ENCODE measurements around the gene PTPRG.

Gene PTPRG

GRCh38 chr3:62188681-62189375 is 627.5 kb downstream of the PTPRG start:
- DNase-seq (ENCODE audit: low spot score): peak; percentile 89

- no peak for DNase-seq (ENCODE audit: low spot score)
These were observed 628.0 kb downstream of the PTPRG start for GRCh38 chr3:62189376-62189698.

- DNase-seq (ENCODE audit: low spot score): no peak
These were observed 631.5 kb downstream of the PTPRG start for GRCh38 chr3:62192891-62193290.

- DNase-seq (ENCODE audit: low spot score): no peak
These were observed 632.4 kb downstream of the PTPRG start for GRCh38 chr3:62193586-62194345.

- DNase-seq (ENCODE audit: low spot score): no peak
These were observed 636.1 kb downstream of the PTPRG start for GRCh38 chr3:62197350-62198012.

GRCh38 chr3:62199126-62199525 is 637.8 kb downstream of the PTPRG start:
- no peak for DNase-seq (ENCODE audit: low spot score)

- DNase-seq (ENCODE audit: low spot score): peak; percentile 67
These were observed 640.2 kb downstream of the PTPRG start for GRCh38 chr3:62201438-62202035.

- DNase-seq (ENCODE audit: low spot score): no peak
These were observed 641.8 kb downstream of the PTPRG start for GRCh38 chr3:62203152-62203551.

GRCh38 chr3:62203561-62203960 is 642.2 kb downstream of the PTPRG start:
- DNase-seq (ENCODE audit: low spot score): no peak

GRCh38 chr3:62207197-62207596 is 645.8 kb downstream of the PTPRG start:
- no peak for DNase-seq (ENCODE audit: low spot score)

- DNase-seq (ENCODE audit: low spot score): no peak
These were observed 647.0 kb downstream of the PTPRG start for GRCh38 chr3:62208385-62208784.

GRCh38 chr3:62209101-62209500 is 647.7 kb downstream of the PTPRG start:
- DNase-seq (ENCODE audit: low spot score): no peak

- peak; percentile 20 for DNase-seq (ENCODE audit: low spot score)
These were observed 648.6 kb downstream of the PTPRG start for GRCh38 chr3:62210011-62210410.

- no peak for DNase-seq (ENCODE audit: low spot score)
These were observed 650.5 kb downstream of the PTPRG start for GRCh38 chr3:62211675-62212429.

GRCh38 chr3:62214850-62215249 is 653.5 kb downstream of the PTPRG start:
- DNase-seq (ENCODE audit: low spot score): no peak

- no peak for DNase-seq (ENCODE audit: low spot score)
These were observed 659.2 kb downstream of the PTPRG start for GRCh38 chr3:62220616-62221015.

GRCh38 chr3:62225051-62225450 is 663.7 kb downstream of the PTPRG start:
- DNase-seq (ENCODE audit: low spot score): no peak

- DNase-seq (ENCODE audit: low spot score): no peak
These were observed 665.4 kb downstream of the PTPRG start for GRCh38 chr3:62226601-62227339.

GRCh38 chr3:62228467-62228866 is 667.1 kb downstream of the PTPRG start:
- no peak for DNase-seq (ENCODE audit: low spot score)

- no peak for DNase-seq (ENCODE audit: low spot score)
These were observed 667.8 kb downstream of the PTPRG start for GRCh38 chr3:62229211-62229610.

GRCh38 chr3:62229908-62230307 is 668.5 kb downstream of the PTPRG start:
- no peak for DNase-seq (ENCODE audit: low spot score)
